PC-3 (cell line): ENCODE measurements around the gene CELA3B.

Experiments used
- EZH2 ChIP-seq: fragments of 300-600 bp; sonication (generic); IDR thresholded peaks from one replicate; pipeline ENCODE4 v1.6.1; 2017; ENCODE audit warnings: antibody characterized with exemption, mild to moderate bottlenecking, low read length; ENCODE audit not compliant: unreplicated experiment
- TF ChIP-seq, protein P1 (sequence below): fragments of 300-600 bp; sonication (generic); conservative IDR thresholded peaks from 2 replicates; pipeline ENCODE4 v1.5.1; 2017; ENCODE audit warnings: antibody characterized with exemption, low read depth, mild to moderate bottlenecking, low read length

DNA sequence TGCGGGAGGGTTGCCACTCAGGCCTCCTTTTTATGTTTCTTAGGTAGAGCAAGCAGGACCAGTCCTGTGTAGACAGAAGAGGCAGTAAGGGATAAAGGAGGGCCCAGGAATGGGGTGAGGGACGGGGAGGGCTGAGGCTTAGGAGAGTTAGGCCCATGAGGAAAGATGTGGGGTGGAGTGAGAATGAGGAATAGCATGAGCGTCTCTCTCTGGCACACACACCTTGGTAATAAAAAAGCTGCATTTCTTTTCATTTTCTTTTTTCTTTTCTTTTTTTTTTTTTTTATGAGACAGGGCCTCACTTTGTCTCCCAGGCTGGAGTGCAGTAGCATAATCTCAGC lies 32.1 kb upstream of the CELA3B start:
- TF ChIP-seq, protein P1, sequence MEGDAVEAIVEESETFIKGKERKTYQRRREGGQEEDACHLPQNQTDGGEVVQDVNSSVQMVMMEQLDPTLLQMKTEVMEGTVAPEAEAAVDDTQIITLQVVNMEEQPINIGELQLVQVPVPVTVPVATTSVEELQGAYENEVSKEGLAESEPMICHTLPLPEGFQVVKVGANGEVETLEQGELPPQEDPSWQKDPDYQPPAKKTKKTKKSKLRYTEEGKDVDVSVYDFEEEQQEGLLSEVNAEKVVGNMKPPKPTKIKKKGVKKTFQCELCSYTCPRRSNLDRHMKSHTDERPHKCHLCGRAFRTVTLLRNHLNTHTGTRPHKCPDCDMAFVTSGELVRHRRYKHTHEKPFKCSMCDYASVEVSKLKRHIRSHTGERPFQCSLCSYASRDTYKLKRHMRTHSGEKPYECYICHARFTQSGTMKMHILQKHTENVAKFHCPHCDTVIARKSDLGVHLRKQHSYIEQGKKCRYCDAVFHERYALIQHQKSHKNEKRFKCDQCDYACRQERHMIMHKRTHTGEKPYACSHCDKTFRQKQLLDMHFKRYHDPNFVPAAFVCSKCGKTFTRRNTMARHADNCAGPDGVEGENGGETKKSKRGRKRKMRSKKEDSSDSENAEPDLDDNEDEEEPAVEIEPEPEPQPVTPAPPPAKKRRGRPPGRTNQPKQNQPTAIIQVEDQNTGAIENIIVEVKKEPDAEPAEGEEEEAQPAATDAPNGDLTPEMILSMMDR: no peak
- TF ChIP-seq EZH2: no peak
